Common myeloid progenitor, CD34-positive (primary cell): Measurements from ENCODE around the gene ATP2B1.
A peak's percentile ranks its signal among the peaks of the same experiment; 100 is the strongest.

Experiments
- CTCF ChIA-PET: fragments of 350-600 bp; sonication (Branson Sonifier 250); formaldehyde crosslinking; loops from one replicate; lab custom pipeline; 2021; ENCODE audit warnings: antibody characterized with exemption; lab: Charles Lee
- POLR2A ChIA-PET: fragments of 350-600 bp; sonication (Branson Sonifier 250); formaldehyde crosslinking; loops from one replicate; lab custom pipeline; 2021; ENCODE audit warnings: antibody characterized with exemption; lab: Charles Lee
- DNase-seq, 3 donors: peaks; one replicate each; pipeline versions ENCODE4 v3.0.0 to v3.0.0-alpha.2; 2013
- H3K27ac ChIP-seq, 2 experiments: 1 replicate in 1 of 2; 2 replicates in 1 of 2; pipeline ENCODE4 v1.7.0; 2013; ENCODE audit warnings: inconsistent platforms in 2 of 2, low read length in 2 of 2, mild to moderate bottlenecking in 2 of 2, low read depth in 1 of 2, moderate library complexity in 1 of 2; ENCODE audit not compliant: severe bottlenecking in 2 of 2, insufficient read depth in 1 of 2, poor library complexity in 1 of 2
- H3K27me3 ChIP-seq, 5 experiments: replicated peaks in 2 of 5; 1 replicate in 3 of 5; 2 replicates in 2 of 5; pipeline versions ENCODE4 v1.6.1 to v1.7.0; 2013; ENCODE audit warnings: low read length in 4 of 5, mild to moderate bottlenecking in 2 of 5, moderate library complexity in 2 of 5, inconsistent platforms in 1 of 5; ENCODE audit not compliant: insufficient read depth in 5 of 5, control insufficient read depth in 4 of 5
- H3K36me3 ChIP-seq, 4 experiments: 1 replicate in 2 of 4; 2 replicates in 2 of 4; pipeline versions ENCODE4 v1.6.1 to v1.7.0; 2013; ENCODE audit warnings: low read length in 3 of 4, control low read depth in 1 of 4, mild to moderate bottlenecking in 1 of 4; ENCODE audit not compliant: control insufficient read depth in 4 of 4, insufficient read depth in 4 of 4
- H3K4me1 ChIP-seq, 4 experiments: 1 replicate in 3 of 4; 2 replicates in 1 of 4; pipeline versions ENCODE4 v1.6.1 to v1.7.1; 2013; ENCODE audit warnings: low read length in 3 of 4, mild to moderate bottlenecking in 3 of 4, control low read depth in 1 of 4, inconsistent platforms in 1 of 4, moderate library complexity in 1 of 4; ENCODE audit not compliant: control insufficient read depth in 4 of 4, insufficient read depth in 4 of 4; ENCODE audit errors: control extremely low read depth in 1 of 4
- H3K4me3 ChIP-seq, 7 experiments: 1 replicate in 4 of 7; 2 replicates in 3 of 7; pipeline versions ENCODE4 v1.5.1 to v1.7.0; 2013; ENCODE audit warnings: mild to moderate bottlenecking in 7 of 7, low read length in 6 of 7, moderate library complexity in 6 of 7, inconsistent platforms in 2 of 7, low read depth in 2 of 7, control low read depth in 1 of 7; ENCODE audit not compliant: insufficient read depth in 4 of 7, control insufficient read depth in 1 of 7; ENCODE audit errors: extremely low read depth in 1 of 7
- H3K9me3 ChIP-seq, 5 experiments: 1 replicate in 4 of 5; 2 replicates in 1 of 5; pipeline versions ENCODE4 v1.6.1 to v1.7.1; 2013; ENCODE audit warnings: low read length in 4 of 5, mild to moderate bottlenecking in 2 of 5, inconsistent platforms in 1 of 5, low read depth in 1 of 5, moderate library complexity in 1 of 5; ENCODE audit not compliant: control insufficient read depth in 4 of 5, insufficient read depth in 2 of 5; ENCODE audit errors: control extremely low read depth in 1 of 5
- WGBS: methylation state at CpG from one replicate; pipeline ENCODE4 v1.1.5; 2013; ENCODE audit not compliant: insufficient coverage; 5-methylcytosine and 5-hydroxymethylcytosine counted together

Gene ATP2B1

DNA sequence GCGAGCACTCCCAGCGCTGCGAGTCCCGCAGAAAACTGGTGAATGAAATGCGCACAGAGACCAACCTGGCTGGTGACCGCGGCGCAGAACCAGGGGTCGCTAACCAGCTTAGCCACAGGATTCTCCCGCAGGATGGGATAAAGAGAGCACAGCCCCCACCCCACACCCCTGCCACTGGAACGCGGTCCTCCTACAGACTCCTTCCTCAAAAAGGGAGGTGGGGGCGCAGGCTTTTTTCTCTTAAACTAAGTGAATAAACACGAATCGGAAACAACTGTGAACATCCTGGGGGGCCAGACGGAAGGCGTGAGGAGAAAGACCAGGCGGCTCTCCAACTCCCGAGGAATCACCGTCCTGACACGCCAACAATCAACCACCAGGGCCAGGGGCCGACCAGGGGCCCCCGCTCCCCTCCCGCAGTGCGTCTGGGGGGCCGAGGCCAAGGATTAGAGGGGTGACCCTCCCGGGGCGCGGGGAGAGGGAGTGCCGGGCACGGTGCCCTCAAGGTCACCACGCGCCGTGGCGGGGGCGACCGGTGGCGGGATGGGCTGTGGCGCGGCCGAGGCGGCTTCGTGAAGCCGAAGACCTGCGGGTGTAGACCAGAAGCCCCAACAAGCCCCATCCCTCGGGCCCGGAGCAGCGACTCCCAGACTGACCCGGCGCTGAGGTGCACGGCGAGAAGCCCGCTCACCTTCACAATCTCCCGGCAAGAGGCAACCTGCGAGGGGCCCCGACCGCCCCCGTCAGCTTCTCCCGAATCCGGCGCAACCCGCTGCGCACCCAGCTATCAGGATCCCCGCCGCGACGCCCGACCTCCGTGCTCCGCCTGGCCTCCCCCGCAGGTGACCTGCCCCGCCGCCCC, 704 bp downstream of the ATP2B1 start:
- H3K4me3 ChIP-seq, result peak overlapping the region; percentile 75 to 95 (median 89)
- peaks cover 6 to 28% (median 16%) of the 10 kb centered on the region in 4 experiments for H3K4me1 ChIP-seq
- CTCF ChIA-PET, result interaction anchor here (1.2 to 2.2 kb wide), 7 partner anchors 9 to 254 kb away, joined by 3 to 6 read pairs (median 4); no protein-coding TSS in a partner anchor
- POLR2A ChIA-PET, result interaction anchor here (1.2 to 1.9 kb wide), 3 partner anchors 44 to 242 kb away, joined by 3 to 4 read pairs (median 3); no protein-coding TSS in a partner anchor
- DNase-seq, result peak in 2 of 3 donors; percentile 37 to 49
- H3K27ac ChIP-seq, result peak overlapping the region; percentile 83 to 87
- no peaks in the 10 kb centered on the region for H3K27me3 ChIP-seq
- H3K36me3 ChIP-seq, result no peaks in the 10 kb centered on the region
- H3K9me3 ChIP-seq, result no peaks in the 10 kb centered on the region
- under 1% methylated on average over 60 of the region's 73 CpGs for WGBS

- Histone ChIP-seq H3K36me3 (no peaks in the 10 kb centered on the region), H3K4me1 (peaks cover 6 to 28% (median 16%) of the 10 kb centered on the region in 4 experiments), H3K4me3 (peak overlapping the region; percentile 75 to 95 (median 89)), H3K27me3 (no peaks in the 10 kb centered on the region), H3K27ac (peak overlapping the region in 1 of 2 experiments; percentile 87), H3K9me3 (no peaks in the 10 kb centered on the region)
- ChIA-PET CTCF (interaction anchor here (1.1 kb wide), 1 partner anchor 27 kb away, joined by 3 read pairs; no protein-coding TSS in a partner anchor), POLR2A (no interaction called here)
- peak in 1 of 3 donors; percentile 28 for DNase-seq
- 38% methylated on average over 10 of the region's 17 CpGs for WGBS
Observed at GRCh38 chr12:89706986-89707702, 1.5 kb downstream of the ATP2B1 start.

DNA sequence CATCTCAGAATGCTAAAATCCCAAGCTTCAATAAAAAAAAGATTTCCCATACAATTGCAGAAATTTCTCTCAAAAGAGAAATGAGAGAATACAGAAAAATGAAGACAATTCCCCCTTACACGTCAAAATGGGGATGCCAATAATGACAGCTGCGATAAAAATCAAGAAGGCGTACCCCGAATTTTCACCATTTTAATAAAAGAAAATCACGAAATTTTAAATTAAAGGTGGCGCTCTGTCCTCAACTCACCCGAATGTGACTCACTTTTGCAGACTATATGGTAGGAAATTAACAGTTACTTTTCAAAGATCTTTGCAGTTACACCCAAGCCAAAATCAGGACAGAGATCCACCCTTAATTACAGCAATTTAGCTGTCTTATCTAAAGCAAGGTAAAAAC, 2.1 kb downstream of the ATP2B1 start:
- Histone ChIP-seq H3K27ac (no peak overlapping the region), H3K4me3 (peak overlapping the region in 5 of 7 experiments; percentile 75 to 91 (median 84)), H3K27me3 (no peaks in the 10 kb centered on the region), H3K9me3 (no peaks in the 10 kb centered on the region), H3K36me3 (no peaks in the 10 kb centered on the region), H3K4me1 (peaks cover 6 to 28% (median 16%) of the 10 kb centered on the region in 4 experiments)
- ChIA-PET CTCF (interaction anchor here (1.1 kb wide), 1 partner anchor 27 kb away, joined by 3 read pairs; no protein-coding TSS in a partner anchor), POLR2A (no interaction called here)
- no peak for DNase-seq
- WGBS, result 100% methylated on average over 7 of the region's 7 CpGs

DNA sequence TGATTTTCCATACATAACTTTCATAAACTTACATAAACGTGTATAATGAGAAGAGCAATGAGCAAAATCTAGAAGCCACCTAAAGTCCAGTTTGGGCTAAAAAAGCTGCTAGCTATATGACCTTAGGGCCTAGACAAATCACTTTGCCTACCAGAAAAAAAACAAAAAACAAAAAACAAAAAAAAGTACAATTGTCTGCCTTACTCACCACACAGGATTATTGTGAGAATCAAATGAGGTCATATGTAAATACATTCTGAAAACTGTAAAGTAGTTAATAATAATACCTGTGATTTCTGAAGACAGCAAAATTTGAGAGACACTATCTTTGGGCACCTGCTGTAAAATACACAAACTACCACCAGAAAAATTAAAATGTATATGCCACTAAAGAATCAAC, 4.2 kb downstream of the ATP2B1 start:
- no peaks in the 10 kb centered on the region for H3K36me3 ChIP-seq
- H3K27ac ChIP-seq, result no peak overlapping the region
- DNase-seq, result no peak
- H3K4me1 ChIP-seq, result peaks cover 4 to 16% (median 9%) of the 10 kb centered on the region in 4 experiments
- H3K27me3 ChIP-seq, result no peaks in the 10 kb centered on the region
- ChIA-PET POLR2A (no interaction called here), CTCF (interaction anchor here (1.2 kb wide), 1 partner anchor 30 kb away, joined by 3 read pairs; no protein-coding TSS in a partner anchor)
- no CpG with 5 or more reads among the region's 1 CpG for WGBS
- H3K9me3 ChIP-seq, result no peaks in the 10 kb centered on the region
- H3K4me3 ChIP-seq, result no peak overlapping the region

GRCh38 chr12:89703768-89704167, 4.9 kb downstream of the ATP2B1 start:
- no peak overlapping the region for H3K27ac ChIP-seq
- ChIA-PET POLR2A (no interaction called here), CTCF (interaction anchor here (1.2 kb wide), 1 partner anchor 29 kb away, joined by 3 read pairs; no protein-coding TSS in a partner anchor)
- H3K9me3 ChIP-seq, result no peaks in the 10 kb centered on the region
- H3K4me1 ChIP-seq, result peaks cover 4 to 16% (median 9%) of the 10 kb centered on the region in 4 experiments
- DNase-seq, result no peak
- WGBS, result no CpG with 5 or more reads among the region's 1 CpG
- H3K36me3 ChIP-seq, result no peaks in the 10 kb centered on the region
- H3K27me3 ChIP-seq, result no peaks in the 10 kb centered on the region
- no peak overlapping the region for H3K4me3 ChIP-seq

- DNase-seq, result no peak
- ChIA-PET CTCF (interaction anchor here (3.7 kb wide), 1 partner anchor 13 kb away, joined by 12 read pairs; no protein-coding TSS in a partner anchor), POLR2A (no interaction called here)
- Histone ChIP-seq H3K27ac (no peak overlapping the region), H3K4me3 (no peak overlapping the region), H3K36me3 (no peaks in the 10 kb centered on the region), H3K4me1 (peaks cover 3 to 13% (median 8%) of the 10 kb centered on the region in 4 experiments), H3K9me3 (no peaks in the 10 kb centered on the region), H3K27me3 (no peaks in the 10 kb centered on the region)
- WGBS, result no CpG with 5 or more reads among the region's 1 CpG
Observed at GRCh38 chr12:89702503-89702902, 6.1 kb downstream of the ATP2B1 start.
